ENCODE measurements around the gene GSTM1. TPM values are rescaled to one million over a fixed set of nuclear protein-coding genes. Genes with fewer than 3 reads are reported as not detected.
A peak's percentile ranks its signal among the peaks of the same experiment; 100 is the strongest.

GSTM1 gene
- total RNA-seq, 1 donor, result not detected

DNA sequence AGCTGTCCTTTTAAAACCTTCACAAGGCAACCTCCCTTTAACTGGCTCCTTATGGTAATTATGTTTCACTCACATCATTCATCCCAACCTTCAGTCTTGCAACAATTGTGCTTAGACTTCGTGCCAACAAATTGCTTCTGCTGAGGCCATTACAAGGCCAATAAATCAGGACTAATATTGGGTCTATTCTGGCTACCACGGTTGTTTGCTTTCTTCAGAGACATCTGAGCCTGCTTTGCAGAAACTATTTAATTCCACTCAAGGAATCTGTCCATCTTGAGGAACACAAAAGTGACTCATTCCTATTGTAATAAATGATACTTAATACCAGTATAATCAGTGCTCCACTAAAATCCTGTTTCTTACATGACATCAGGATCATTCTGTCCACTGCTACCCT is 34.3 kb upstream of the GSTM1 start:
- DNase-seq (ENCODE audit: low read depth), result no peak
- no peak overlapping the region for H3K4me3 ChIP-seq (ENCODE audit: low read depth, low read length)
- TF ChIP-seq, protein P1, sequence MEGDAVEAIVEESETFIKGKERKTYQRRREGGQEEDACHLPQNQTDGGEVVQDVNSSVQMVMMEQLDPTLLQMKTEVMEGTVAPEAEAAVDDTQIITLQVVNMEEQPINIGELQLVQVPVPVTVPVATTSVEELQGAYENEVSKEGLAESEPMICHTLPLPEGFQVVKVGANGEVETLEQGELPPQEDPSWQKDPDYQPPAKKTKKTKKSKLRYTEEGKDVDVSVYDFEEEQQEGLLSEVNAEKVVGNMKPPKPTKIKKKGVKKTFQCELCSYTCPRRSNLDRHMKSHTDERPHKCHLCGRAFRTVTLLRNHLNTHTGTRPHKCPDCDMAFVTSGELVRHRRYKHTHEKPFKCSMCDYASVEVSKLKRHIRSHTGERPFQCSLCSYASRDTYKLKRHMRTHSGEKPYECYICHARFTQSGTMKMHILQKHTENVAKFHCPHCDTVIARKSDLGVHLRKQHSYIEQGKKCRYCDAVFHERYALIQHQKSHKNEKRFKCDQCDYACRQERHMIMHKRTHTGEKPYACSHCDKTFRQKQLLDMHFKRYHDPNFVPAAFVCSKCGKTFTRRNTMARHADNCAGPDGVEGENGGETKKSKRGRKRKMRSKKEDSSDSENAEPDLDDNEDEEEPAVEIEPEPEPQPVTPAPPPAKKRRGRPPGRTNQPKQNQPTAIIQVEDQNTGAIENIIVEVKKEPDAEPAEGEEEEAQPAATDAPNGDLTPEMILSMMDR (IDR thresholded peaks at IDR 0.05; ENCODE audit: insufficient read depth, low read length), result no peak

DNA sequence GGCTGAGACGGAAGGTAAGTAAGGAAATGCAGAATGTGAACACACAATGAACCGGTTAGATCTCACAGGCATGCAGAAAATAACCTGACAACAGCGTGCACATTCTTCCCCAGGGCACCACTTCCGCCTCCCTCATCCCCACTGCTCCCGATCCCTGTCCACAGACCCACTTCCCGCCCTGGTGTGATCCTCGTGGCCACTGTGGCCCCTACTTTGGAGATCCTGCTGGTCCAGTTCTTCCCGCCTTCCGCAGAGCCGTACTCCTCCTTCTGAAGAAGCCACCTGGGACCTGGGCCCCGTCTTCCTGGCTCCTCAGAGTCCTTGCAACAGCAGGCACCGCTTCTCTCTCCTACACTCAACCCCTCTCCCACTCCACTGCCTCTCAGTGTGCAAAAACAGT is 33.1 kb upstream of the GSTM1 start:
- TF ChIP-seq, protein P1 (IDR thresholded peaks at IDR 0.05; ENCODE audit: insufficient read depth, low read length), result no peak
- H3K4me3 ChIP-seq (ENCODE audit: low read depth, low read length), result no peak overlapping the region
- no peak for DNase-seq (ENCODE audit: low read depth)

DNA sequence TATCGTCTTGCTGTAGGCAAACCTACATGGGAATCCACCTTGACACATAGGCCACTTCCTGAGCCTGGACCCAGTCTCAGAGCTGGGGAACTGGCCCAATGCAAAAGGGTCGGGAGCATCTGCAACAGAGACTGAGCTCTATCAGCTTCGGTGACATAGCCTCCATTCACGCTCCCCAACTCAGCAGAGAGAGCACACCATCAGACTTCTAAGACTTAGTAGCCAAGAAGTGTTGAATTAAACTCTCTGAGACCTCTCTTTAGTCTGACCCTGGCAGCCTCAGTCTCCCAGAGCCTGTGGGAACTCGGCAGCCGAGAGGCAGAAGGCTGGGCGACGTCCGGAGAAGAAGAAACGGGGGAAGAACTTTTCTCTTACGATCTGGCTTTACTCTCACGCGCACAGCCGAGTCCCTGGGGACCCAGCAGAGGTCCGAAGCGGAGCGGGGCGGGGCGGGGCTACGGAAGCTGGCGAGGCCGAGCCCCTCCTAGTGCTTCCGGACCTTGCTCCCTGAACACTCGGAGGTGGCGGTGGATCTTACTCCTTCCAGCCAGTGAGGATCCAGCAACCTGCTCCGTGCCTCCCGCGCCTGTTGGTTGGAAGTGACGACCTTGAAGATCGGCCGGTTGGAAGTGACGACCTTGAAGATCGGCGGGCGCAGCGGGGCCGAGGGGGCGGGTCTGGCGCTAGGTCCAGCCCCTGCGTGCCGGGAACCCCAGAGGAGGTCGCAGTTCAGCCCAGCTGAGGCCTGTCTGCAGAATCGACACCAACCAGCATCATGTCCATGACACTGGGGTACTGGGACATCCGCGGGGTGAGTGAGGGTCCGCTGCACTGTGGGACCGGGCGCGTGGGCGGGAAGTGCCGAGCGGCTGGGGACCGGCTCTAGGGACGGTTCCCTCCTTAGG is 31.8 kb upstream of the GSTM1 start, which contains the start of gene GSTM4:
TSS of gene GSTM4 (plus strand) at position 485 of the 905 bp plus-strand sequence. CDS start at position 776, 291 bp downstream.
- peak within 1 kb of the TSS; percentile 78 for H3K4me3 ChIP-seq (ENCODE audit: low read depth, low read length)
- DNase-seq (ENCODE audit: low read depth), result peak; percentile 78
- TF ChIP-seq, protein P1 (IDR thresholded peaks at IDR 0.05; ENCODE audit: insufficient read depth, low read length), result peak; percentile 17

DNA sequence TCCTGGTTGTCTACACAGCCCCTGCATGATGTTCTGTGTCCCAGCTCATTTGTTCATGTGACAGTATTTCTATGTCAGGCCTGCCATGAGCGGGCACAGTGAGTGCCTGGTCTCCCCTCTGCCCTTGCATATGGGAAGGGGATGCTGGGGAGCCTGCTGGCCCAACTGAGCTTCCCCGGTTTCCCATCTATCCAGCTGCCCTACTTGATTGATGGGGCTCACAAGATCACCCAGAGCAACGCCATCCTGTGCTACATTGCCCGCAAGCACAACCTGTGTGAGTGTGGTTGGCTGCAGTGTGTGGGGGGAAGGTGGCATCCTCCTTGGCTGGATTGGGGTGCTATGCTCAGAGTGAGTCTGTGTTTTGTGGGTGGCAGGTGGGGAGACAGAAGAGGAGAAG is 30.2 kb upstream of the GSTM1 start:
- TF ChIP-seq, protein P1 (IDR thresholded peaks at IDR 0.05; ENCODE audit: insufficient read depth, low read length), result no peak
- no peak for DNase-seq (ENCODE audit: low read depth)

DNA sequence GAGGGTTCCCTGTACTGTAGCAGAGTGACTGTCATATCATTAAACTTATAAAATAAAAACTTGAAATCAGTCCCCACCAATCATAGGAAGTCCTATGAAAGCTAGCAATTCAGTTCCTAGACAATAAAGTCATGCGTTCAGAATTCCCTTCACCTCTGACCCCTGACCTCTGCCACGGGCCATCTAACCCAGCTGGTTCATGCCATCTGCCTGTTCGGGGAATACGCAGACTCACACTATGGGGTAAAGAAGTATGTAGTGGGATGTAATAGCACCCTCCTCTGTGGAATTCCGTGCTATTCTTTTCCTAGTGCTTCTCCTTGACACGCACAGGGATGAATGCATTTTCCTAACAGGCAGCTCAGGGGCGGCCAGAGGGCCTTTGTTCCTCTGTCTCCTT is 29.6 kb upstream of the GSTM1 start:
- H3K4me3 ChIP-seq (ENCODE audit: low read depth, low read length), result no peak overlapping the region
- DNase-seq (ENCODE audit: low read depth), result no peak

More for the DNA sequence above, 30.2 kb upstream of the GSTM1 start:
- no peak overlapping the region for H3K4me3 ChIP-seq (ENCODE audit: low read depth, low read length)

DNA sequence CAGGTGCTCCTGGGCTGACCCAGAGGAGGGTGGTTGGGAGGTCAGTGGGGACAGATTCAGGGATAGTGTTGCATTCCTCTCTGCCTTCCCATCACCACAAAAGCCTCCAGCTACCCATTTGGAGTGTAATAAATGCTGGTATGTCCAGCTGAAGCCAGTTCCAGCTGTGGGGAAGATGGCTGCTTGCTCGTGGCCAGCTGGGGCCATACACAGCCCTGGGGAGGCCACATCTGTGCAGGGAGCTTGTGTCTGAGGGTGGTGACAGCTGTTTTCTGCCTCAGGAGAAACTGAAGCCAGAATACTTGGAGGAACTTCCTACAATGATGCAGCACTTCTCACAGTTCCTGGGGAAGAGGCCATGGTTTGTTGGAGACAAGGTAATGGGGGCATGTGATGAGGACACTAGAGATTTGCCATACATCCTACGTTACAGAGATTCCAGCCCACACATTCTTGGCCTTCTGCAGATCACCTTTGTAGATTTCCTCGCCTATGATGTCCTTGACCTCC is 29.0 kb upstream of the GSTM1 start:
- TF ChIP-seq, protein P1 (IDR thresholded peaks at IDR 0.05; ENCODE audit: insufficient read depth, low read length), result no peak
- no peak overlapping the region for H3K4me3 ChIP-seq (ENCODE audit: low read depth, low read length)
- no peak for DNase-seq (ENCODE audit: low read depth)

More for the DNA sequence above, 29.6 kb upstream of the GSTM1 start:
- TF ChIP-seq, protein P1 (IDR thresholded peaks at IDR 0.05; ENCODE audit: insufficient read depth, low read length), result no peak
